HG03066 (cell line): Measurements from ENCODE around the gene GRID1.

ENCODE experiments used
- ATAC-seq: cut with Tn5 transposase; IDR thresholded peaks from one replicate; pipeline ENCODE4 v1.9.1; 2021; ENCODE audit warnings: low read depth; ENCODE audit not compliant: unreplicated experiment

Gene GRID1

DNA sequence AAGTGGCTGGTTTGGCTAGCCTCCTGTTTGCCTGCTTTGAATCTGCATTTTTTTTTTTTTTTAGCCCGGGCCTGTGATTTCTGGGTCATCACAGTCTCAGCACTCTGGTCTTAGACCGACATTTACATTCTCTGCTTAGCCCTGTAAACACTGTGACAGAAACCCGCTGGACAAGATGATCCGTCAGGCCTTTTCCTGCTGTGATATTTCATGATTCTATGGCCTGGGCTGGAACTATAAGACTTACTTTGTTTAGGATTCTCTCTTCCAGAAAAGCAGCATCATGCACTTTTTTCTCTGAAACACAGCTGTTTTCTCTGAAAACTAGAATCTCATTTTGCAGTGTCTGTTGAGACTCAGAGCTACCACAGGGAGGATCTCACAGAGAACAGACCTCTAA lies 705.5 kb downstream of the GRID1 start:
- ATAC-seq, result no peak

DNA sequence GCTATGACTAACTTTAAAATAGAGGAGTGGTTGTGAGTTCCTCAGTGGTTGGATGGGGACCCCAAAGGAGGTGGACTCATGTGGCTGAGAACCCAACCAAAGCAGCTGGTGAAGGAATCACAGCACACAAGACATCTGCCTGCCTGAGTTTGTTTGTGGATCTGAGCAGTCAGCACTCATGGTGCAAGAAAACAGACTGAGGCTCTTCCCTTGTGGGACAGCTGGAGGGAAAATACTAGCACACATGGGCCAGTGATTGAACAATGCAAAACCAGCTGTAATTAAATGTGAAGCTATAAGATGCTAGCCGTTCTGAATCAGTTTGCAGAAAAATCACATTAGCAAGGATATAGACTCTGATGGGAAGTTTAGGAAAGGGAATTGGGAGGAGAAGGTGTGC lies 707.3 kb downstream of the GRID1 start:
- no peak for ATAC-seq

DNA sequence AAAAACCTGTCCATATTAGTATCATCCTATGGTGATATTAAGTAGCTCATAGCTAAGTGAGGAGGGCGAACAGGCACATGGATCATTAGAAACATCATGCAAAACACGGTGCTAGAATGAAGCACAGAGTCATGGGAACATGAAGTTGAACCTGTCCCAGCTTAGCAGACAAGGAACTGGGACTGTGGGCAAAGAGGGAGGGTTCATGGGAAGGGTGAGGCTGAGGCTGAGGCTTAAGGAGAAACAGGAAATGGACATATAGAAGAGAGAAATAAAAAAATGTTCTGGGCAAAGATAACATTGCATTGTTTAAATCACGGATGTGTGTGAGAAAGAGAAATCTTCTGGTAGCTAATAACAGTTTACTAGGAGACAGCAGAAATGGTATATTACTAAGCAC lies 708.1 kb downstream of the GRID1 start:
- no peak for ATAC-seq

DNA sequence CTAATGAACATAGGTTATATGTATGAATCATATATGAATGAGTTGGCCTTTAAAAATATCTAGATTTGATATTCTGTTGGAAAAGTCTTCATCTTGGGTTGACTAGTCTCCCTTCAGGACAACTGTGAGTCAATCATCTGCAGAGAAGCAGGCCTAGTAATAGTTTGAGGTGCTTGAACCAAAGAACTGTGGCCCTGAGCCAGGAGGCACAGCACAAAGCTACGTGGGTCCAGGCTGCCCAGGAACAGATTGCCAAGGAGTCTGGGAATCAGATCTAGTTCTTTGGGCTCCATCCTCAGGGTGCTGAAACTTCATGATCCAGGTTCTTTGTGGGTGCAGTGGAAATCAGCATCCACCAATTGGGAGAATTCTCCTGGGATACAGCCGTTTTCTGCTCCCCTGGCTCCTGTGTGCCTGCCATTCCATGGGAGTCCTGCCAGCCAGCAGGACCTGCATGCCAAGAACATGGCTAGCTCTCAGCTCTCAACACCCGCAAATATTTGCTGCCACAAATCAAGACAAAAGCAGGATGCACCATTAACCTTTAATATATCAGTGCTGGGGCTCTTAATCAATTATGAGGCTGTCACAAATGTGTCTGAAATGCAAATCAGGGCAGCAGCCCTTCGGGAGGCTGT lies 709.0 kb downstream of the GRID1 start:
- no peak for ATAC-seq

GRCh38 chr10:85655411-85655810 lies 711.2 kb downstream of the GRID1 start:
- ATAC-seq, result no peak

DNA sequence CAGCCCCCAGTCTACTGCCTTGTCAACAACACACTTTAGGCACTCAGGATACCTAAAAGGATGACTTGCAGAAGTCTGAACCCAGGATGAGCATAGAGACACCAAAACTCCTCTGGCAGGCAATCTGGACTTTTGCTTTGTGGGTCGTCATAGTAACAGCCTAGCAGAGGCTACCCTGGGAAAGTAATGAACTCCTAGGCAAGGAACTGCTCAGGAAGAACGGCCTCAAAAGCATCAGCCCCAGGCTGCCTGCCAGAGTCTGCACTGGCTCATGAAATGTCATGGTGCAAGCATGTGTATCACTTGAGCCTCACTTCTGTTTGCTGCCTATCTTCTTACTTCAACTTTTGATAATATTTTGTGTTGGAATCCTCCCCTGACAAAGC lies 715.1 kb downstream of the GRID1 start:
- ATAC-seq, result no peak

DNA sequence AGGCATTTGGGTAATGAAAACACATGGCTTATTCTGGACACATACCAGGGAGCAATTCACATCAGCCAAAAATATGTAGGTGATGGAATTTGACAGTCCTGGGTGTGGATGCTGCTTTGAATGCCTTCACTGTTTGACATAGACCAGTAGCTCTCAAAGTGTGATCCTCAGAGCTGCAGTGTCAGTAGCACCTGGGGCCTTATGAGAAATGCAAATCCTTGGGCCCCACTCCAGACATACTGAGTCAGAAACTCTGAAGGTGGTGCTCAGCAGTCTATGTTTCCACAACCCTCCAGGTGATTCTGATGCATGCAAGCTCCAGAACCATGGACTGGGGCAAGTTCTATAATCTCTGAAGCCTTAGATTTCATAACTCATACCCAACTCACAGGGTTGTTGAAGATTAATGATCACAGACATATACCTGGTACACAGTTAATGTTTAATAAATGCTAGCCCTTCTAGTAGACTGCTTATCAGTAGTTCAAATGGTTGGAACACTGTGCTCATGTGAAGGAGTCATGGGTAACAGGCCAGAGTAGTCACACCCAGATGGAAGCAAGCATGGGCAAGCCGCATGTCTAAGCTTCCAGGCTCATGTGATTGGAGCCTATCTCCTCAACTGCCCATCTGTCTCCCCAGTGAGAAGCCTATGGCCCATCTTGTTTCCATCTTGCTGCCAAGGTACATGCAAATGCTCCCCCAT lies 715.7 kb downstream of the GRID1 start:
- ATAC-seq, result no peak

DNA sequence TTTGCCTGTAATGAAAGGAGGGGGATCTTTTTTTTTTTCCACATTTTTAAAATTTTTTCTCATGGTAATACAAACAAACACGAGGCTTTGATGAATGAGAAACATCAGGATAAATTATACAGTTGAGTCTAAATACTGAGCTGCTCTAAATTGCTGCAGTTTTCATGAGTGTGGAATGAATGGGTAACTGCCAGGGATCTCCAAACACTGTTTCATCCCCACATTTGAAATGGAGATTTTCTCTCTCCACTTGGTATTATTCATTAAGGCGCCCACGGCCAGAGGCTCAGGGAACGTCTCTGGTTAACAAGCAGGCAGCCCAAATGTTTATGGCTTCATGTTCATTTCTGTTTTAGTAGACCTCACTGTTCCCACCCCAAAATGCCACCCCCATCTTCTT lies 717.1 kb downstream of the GRID1 start:
- ATAC-seq, result no peak

DNA sequence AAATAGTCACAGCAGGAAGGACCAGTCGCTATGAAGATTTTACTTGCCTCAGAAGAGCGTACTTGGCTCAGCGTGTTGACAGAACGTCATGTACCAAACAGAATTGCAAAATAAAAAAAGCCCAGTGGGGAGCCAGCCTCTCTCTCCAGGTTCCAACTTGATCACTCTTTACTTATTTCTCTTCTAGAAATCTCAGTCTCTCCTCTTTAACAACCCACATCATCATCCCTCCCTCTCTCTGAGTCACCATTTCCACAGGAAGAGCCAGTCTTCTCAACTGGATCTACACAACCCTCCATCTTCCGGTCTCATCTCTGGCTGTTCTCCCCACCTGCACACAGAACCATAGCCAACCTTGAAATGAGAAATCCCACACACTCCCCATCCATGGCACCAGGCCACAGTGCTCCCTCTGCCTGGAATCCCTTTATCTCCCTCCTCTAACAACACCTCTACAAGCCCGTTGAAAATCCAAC lies 718.3 kb downstream of the GRID1 start:
- no peak for ATAC-seq

DNA sequence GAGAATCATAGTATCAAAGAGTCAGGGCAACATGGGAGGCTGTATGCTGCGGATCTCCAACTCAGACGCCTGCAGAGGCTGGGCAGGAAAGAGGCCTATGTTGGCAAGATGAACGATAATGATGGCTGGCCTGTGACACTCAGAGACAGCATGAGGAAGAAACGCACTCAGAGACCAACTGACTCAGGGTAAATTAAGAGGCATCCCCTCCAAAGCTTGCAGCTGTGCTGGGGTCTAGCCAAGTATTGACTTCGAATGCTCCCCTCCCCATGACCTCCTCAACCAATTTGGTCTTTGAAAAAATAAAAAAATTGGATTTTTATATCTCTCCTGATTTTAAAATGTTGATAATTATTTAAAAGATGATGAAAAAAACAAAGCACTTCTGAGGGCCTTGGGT lies 718.9 kb downstream of the GRID1 start:
- no peak for ATAC-seq

DNA sequence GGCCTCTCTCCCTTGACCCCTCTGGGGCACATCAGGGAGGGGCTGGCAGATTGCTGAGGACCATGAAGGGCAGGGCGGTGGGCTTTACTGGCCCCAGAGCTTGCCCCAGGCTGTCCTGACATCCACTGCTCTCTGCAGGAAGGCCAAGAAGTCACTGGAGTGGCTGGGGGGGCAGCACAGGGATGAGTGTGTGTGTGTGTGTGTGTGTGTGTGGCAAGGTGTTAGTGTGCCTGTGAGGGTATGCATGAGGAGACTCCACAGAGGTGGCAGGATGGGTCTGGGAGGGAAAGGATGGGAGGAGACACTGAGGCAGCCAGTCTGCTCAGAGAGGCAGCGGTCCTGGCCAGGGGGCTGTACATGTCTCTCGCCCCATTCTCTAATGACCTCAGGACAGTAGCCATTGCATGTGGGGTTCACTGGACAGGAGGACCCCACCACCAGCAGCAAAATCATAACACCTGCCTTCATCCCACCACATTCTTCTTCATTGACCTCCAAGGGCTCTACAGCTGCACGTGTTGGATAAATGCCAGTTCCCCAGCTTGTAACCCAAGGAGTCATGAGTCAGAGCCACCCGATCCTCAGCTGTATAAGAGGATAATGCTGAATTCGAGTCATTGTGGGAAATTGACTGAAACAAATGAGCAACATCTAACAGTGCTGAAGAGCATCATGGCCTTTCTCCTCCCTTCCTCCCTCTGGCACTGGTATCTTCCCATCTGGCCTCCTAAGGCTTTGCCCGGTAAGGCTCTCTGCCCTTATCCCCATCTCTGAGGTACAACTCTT lies 720.5 kb downstream of the GRID1 start:
- no peak for ATAC-seq

DNA sequence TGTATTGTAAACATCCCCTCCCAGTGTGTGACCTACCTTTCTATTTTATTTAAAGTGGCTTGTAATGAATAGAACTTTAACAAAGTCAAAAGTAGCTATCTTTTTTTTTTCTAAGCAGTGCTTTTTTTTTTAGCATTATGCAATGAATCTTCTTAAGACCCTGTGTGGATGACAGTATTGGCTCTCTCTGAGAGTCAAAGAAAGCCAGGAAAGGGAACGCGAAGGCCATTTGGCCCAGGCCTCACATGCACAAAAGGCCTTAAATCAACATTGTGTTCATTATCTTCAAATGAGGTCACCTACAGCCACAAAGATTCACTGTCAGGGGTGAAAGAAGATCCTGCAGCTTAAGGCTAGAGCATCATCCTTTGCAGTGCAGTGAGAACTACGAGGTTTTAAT lies 721.5 kb downstream of the GRID1 start:
- ATAC-seq, result no peak

- no peak for ATAC-seq
Measured at GRCh38 chr10:85643845-85644525, 722.6 kb downstream of the GRID1 start.

GRCh38 chr10:85643171-85643844 lies 723.3 kb downstream of the GRID1 start:
- no peak for ATAC-seq

- no peak for ATAC-seq
Measured at GRCh38 chr10:85642421-85643170, 724.0 kb downstream of the GRID1 start.

GRCh38 chr10:85642082-85642420 lies 724.5 kb downstream of the GRID1 start:
- no peak for ATAC-seq

DNA sequence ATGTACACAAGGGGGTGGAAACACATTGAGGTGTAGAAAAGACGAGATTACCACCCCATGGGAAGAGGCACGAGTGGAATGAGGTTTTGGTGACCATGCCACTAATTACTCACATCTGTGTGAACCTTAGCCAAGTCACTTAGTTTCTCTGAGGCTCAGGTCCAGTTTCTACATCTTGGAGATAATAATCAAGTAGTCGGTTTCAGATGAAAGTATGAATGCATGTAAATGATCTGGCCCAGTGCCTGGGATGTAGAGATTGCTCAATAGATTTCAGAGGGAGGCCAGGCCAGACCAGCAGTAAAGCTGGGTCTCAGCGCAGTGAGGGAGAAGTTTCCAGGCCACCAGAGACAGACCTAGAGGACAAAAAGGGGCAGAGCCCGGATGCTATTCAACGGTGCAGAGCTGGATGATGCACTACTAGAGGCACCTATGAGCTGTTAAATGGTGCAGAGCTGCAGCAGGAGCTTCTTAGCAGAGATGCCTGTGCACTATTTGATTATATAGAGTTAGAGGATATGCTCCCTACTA lies 725.1 kb downstream of the GRID1 start:
- ATAC-seq, result no peak

DNA sequence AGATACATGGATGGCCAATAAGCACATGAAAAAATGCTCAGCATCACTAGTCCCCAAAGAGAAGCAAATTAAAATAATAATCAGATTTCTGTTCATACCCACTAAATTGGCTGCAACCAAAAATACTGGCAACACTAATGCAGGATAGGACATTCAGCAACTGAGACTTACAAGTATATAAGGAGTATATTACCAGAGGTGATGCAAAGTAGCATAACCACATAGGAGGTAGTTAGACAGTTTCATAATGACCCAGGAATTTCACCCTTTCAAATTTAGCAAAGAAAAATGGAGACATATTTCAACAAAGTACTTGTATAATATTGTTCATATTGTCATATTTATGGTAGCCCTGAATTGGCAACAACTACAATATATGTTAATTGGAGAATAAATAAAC lies 727.8 kb downstream of the GRID1 start:
- no peak for ATAC-seq

DNA sequence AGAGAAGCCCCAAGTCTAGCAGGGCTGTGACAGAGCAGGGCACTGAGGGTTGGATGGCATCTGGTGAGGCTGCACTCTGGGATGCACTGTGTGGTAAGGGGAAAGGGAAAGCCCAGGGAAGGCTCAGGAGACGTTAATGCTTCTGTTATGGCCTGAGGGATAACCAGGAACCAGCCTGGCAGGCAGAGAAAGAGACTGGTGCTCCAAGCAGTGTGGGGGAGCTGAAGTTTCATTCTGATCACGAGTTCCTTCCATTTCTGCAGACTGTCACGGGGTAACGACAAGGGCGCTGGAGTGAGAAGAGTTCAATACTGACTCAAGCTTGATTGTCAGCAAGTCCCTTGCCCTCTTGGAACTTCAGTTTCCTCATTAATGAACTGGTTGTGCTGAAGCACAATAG lies 730.9 kb downstream of the GRID1 start:
- ATAC-seq, result no peak

GRCh38 chr10:85624511-85624910 lies 742.1 kb downstream of the GRID1 start:
- no peak for ATAC-seq
